Loucy (cell line): ENCODE measurements around the gene KRT35.

Experiments
- H2AFZ ChIP-seq: fragments of 200-600 bp; sonication (generic); 2 replicates; pipeline ENCODE4 v1.6.0; 2016; ENCODE audit warnings: antibody characterized with exemption, mild to moderate bottlenecking, low read length, moderate library complexity
- H3F3A ChIP-seq: fragments of 200-600 bp; 2 replicates; pipeline ENCODE4 v1.6.0; 2016; ENCODE audit warnings: antibody characterized with exemption, low read depth, mild to moderate bottlenecking
- H3K27me3 ChIP-seq: fragments of 200-600 bp; sonication (generic); 2 replicates; pipeline ENCODE4 v1.6.1; 2014; ENCODE audit warnings: low read length, mild to moderate bottlenecking; ENCODE audit not compliant: insufficient read depth, poor library complexity, severe bottlenecking
- H3K36me3 ChIP-seq: fragments of 200-600 bp; sonication (generic); 2 replicates; pipeline ENCODE4 v1.6.1; 2016; ENCODE audit warnings: low read length; ENCODE audit not compliant: insufficient read depth
- H3K4me1 ChIP-seq: fragments of 200-600 bp; sonication (generic); 2 replicates; pipeline ENCODE4 v1.5.1; 2014; ENCODE audit warnings: low read length, mild to moderate bottlenecking; ENCODE audit not compliant: insufficient read depth, poor library complexity, severe bottlenecking
- H3K4me2 ChIP-seq: fragments of 200-600 bp; sonication (generic); 2 replicates; pipeline ENCODE4 v1.6.0; 2014; ENCODE audit warnings: antibody characterized with exemption, low read length, low read depth, mild to moderate bottlenecking; ENCODE audit not compliant: poor library complexity, severe bottlenecking
- H3K4me3 ChIP-seq: fragments of 200-600 bp; sonication (generic); 2 replicates; pipeline ENCODE4 v1.5.1; 2014; ENCODE audit warnings: low read length, mild to moderate bottlenecking, mixed read lengths; ENCODE audit not compliant: poor library complexity, severe bottlenecking
- H3K79me2 ChIP-seq: fragments of 200-600 bp; sonication (generic); 2 replicates; pipeline ENCODE4 v1.6.1; 2014; ENCODE audit warnings: low read length; ENCODE audit not compliant: insufficient read depth
- H3K9ac ChIP-seq: fragments of 200-600 bp; sonication (generic); 2 replicates; pipeline ENCODE4 v1.6.0; 2014; ENCODE audit warnings: mild to moderate bottlenecking, low read depth, low read length, moderate library complexity; ENCODE audit not compliant: poor library complexity, severe bottlenecking
- H3K9me2 ChIP-seq: fragments of 200-600 bp; sonication (generic); replicated peaks from 2 replicates; pipeline ENCODE4 v1.6.1; 2016; ENCODE audit warnings: low read depth, low read length, mixed read lengths
- H3K9me3 ChIP-seq: fragments of 200-600 bp; sonication (generic); 2 replicates; pipeline ENCODE4 v1.6.1; 2014; ENCODE audit warnings: mild to moderate bottlenecking, antibody characterized with exemption, low read length, low read depth; ENCODE audit not compliant: insufficient read depth
- H4K20me1 ChIP-seq: fragments of 200-600 bp; sonication (generic); 2 replicates; pipeline ENCODE4 v1.6.0; 2014; ENCODE audit warnings: antibody characterized with exemption, low read length, mild to moderate bottlenecking; ENCODE audit not compliant: insufficient read depth, poor library complexity, severe bottlenecking
- EZH2phosphoT487 ChIP-seq: fragments of 200-600 bp; IDR thresholded peaks from 2 replicates; pipeline ENCODE4 v1.6.1; 2018; ENCODE audit warnings: antibody characterized with exemption, mild to moderate bottlenecking, moderate library complexity, borderline replicate concordance
- TF ChIP-seq, protein P1 (sequence below): fragments of 200-600 bp; sonication (generic); conservative IDR thresholded peaks from 2 replicates; pipeline ENCODE4 v1.5.1; 2014; ENCODE audit warnings: mild to moderate bottlenecking, antibody characterized with exemption, low read length

KRT35 gene

DNA sequence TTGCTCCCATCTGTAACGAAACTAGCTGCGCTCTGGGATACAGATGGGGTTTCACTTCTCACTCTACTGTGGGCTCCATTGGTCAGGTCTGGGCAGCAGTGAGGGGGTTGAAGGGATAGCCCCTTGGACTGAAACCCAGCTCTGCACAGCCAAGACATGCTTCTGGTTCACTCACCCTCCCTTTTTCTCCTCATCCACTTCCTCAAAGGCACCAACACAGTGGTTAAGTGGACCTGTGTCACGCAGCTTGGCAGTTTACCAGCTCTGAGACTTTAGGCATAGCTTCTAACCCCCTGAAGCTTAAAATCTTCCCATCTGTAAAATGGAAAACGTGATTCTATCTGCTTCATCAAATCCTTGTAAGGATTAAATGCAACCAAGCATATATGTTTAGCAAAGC is 28.7 kb downstream of the KRT35 start:
- no peaks in the 10 kb centered on the region for H4K20me1 ChIP-seq
- no peaks in the 10 kb centered on the region for H3K36me3 ChIP-seq
- no peak overlapping the region for H3K9ac ChIP-seq
- no peaks in the 10 kb centered on the region for H3K9me2 ChIP-seq
- peaks cover 8% of the 10 kb centered on the region for H3K27me3 ChIP-seq
- H3K4me2 ChIP-seq: no peak overlapping the region
- H2AFZ ChIP-seq: no peak overlapping the region
- H3K4me3 ChIP-seq: no peak overlapping the region
- TF ChIP-seq, protein P1, sequence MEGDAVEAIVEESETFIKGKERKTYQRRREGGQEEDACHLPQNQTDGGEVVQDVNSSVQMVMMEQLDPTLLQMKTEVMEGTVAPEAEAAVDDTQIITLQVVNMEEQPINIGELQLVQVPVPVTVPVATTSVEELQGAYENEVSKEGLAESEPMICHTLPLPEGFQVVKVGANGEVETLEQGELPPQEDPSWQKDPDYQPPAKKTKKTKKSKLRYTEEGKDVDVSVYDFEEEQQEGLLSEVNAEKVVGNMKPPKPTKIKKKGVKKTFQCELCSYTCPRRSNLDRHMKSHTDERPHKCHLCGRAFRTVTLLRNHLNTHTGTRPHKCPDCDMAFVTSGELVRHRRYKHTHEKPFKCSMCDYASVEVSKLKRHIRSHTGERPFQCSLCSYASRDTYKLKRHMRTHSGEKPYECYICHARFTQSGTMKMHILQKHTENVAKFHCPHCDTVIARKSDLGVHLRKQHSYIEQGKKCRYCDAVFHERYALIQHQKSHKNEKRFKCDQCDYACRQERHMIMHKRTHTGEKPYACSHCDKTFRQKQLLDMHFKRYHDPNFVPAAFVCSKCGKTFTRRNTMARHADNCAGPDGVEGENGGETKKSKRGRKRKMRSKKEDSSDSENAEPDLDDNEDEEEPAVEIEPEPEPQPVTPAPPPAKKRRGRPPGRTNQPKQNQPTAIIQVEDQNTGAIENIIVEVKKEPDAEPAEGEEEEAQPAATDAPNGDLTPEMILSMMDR: no peak
- no peak for TF ChIP-seq EZH2phosphoT487
- H3F3A ChIP-seq: no peaks in the 10 kb centered on the region
- H3K4me1 ChIP-seq: no peaks in the 10 kb centered on the region
- H3K9me3 ChIP-seq: no peaks in the 10 kb centered on the region
- no peaks in the 10 kb centered on the region for H3K79me2 ChIP-seq

DNA sequence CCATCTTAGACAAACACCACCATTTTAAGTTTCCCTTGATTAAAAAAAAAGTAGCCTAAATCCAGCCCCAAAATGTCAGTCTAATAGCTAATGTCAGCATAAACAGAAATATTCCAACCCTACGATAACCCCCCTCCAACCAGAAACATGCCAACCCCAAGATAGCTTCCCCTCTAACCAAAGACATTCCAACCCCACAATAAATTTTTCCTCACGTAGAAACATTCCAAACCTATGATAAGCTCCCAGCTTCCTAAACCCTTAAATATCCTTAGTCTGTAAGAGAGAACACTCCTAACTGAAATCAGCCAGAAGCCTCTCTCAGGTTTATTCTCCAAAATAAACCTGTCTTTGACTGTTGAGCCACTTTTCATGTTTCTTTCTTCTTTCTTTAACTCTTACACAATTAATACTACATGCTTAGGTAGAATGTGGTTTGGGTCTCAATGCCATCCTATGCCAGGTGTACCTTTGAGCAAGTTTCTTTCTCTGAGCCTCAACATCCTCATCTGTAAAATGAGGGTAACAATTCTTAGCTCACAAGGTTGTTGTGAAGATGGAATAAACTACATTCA is 29.7 kb downstream of the KRT35 start:
- H3K9me3 ChIP-seq: no peaks in the 10 kb centered on the region
- H2AFZ ChIP-seq: no peak overlapping the region
- no peaks in the 10 kb centered on the region for H3K36me3 ChIP-seq
- no peaks in the 10 kb centered on the region for H3K4me1 ChIP-seq
- no peak overlapping the region for H3K9ac ChIP-seq
- H3F3A ChIP-seq: no peaks in the 10 kb centered on the region
- no peaks in the 10 kb centered on the region for H3K9me2 ChIP-seq
- no peaks in the 10 kb centered on the region for H3K79me2 ChIP-seq
- no peak for TF ChIP-seq EZH2phosphoT487
- TF ChIP-seq, protein P1: no peak
- no peak overlapping the region for H3K4me3 ChIP-seq
- peaks cover 8% of the 10 kb centered on the region for H3K27me3 ChIP-seq
- no peaks in the 10 kb centered on the region for H4K20me1 ChIP-seq
- H3K4me2 ChIP-seq: no peak overlapping the region

DNA sequence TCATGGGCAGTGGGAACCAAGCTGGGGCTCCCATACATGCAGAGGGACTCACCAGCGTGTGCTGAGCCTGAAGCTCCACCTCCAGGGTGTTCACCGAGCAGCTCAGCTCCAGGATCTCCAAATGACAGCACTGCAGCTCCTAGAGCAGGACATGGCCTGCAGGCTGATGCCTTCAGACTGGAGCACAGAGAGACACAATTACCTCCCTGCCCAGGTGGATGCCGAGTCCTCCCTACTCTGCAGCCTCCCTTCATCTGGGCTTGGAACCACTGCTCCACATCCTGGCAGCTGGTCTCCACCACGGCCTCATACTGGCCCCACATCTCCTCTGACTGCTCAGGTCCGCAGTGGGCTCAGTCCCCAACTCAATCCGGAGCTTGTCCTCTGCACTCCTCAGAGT is 31.9 kb downstream of the KRT35 start:
- no peaks in the 10 kb centered on the region for H3K9me2 ChIP-seq
- H3F3A ChIP-seq: no peaks in the 10 kb centered on the region
- no peak overlapping the region for H3K4me2 ChIP-seq
- no peaks in the 10 kb centered on the region for H4K20me1 ChIP-seq
- no peak overlapping the region for H3K9ac ChIP-seq
- H3K79me2 ChIP-seq: no peaks in the 10 kb centered on the region
- no peak overlapping the region for H2AFZ ChIP-seq
- H3K36me3 ChIP-seq: no peaks in the 10 kb centered on the region
- no peak overlapping the region for H3K4me3 ChIP-seq
- H3K27me3 ChIP-seq: peaks cover 16% of the 10 kb centered on the region
- no peaks in the 10 kb centered on the region for H3K9me3 ChIP-seq
- H3K4me1 ChIP-seq: no peaks in the 10 kb centered on the region
- TF ChIP-seq, protein P1: no peak
- no peak for TF ChIP-seq EZH2phosphoT487
